Duodenal mucosa (tissue), 2 donors: ENCODE data around the gene TMEM270.

Source experiments
- H3K27ac ChIP-seq: one replicate; pipeline ENCODE4 v1.7.0; 2013; ENCODE audit warnings: low read depth, low read length
- H3K27me3 ChIP-seq, 2 donors: one replicate each; pipeline ENCODE4 v1.7.0; 2013; ENCODE audit warnings: low read length in 2 of 2, control low read depth in 1 of 2; ENCODE audit not compliant: insufficient read depth in 2 of 2, control insufficient read depth in 1 of 2
- H3K36me3 ChIP-seq, 2 donors: one replicate each; pipeline ENCODE4 v1.7.0; 2013; ENCODE audit warnings: low read length in 2 of 2, control low read depth in 1 of 2; ENCODE audit not compliant: insufficient read depth in 2 of 2, control insufficient read depth in 1 of 2
- H3K4me1 ChIP-seq, 2 donors: one replicate each; pipeline ENCODE4 v1.7.0; 2013; ENCODE audit warnings: low read length in 2 of 2, control low read depth in 1 of 2; ENCODE audit not compliant: insufficient read depth in 2 of 2, control insufficient read depth in 1 of 2
- H3K4me3 ChIP-seq, 2 donors: one replicate each; pipeline ENCODE4 v1.7.0; 2013; ENCODE audit warnings: low read length in 2 of 2, low read depth in 1 of 2
- H3K9ac ChIP-seq, 2 donors: one replicate each; pipeline ENCODE4 v1.7.0; 2013; ENCODE audit warnings: low read length in 2 of 2, low read depth in 1 of 2
- H3K9me3 ChIP-seq, 2 donors: one replicate each; pipeline ENCODE4 v1.7.0; 2013; ENCODE audit warnings: low read length in 2 of 2, control low read depth in 1 of 2; ENCODE audit not compliant: control insufficient read depth in 1 of 2

Gene TMEM270

DNA sequence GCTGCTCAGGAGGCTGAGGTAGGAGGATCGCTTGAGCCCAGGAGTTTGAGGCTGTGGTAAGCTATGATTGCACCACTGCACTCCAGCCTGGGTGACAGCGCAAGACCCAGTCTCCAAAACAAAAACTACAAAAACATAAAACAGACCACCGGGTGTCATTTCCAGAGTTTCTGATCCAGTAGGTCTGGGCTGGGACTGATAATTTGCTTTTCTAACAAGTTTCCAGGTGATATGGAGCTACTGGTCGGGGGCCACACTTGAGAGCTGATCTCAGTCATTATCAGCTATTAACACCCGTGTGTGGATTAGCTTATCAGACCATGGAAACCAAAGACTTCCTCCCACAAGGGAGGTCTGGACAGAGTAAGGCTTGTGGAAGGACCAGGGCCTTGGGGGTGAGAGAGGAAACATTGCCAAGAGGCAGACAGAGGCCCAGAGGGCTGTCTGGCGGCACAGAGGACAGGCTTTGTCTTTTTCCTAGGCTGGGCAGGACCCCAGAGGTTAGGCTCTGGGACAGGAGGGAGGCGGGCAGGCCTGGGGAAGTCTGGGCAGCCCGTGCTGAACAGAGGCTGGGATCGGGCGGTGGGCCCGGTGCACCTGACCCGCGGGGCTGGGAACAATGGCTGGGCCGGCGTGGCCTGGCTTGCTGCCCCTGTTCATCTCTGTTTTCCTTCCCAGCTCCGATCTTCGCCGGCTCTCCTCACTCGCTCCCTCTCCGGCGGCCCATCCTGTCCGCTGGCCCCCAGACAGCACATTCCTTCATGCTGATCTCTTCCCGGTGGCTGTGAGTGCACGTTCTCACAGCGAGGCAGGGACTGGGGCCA is 25.2 kb downstream of the TMEM270 start:
- H3K4me1 ChIP-seq, result no peaks in the 10 kb centered on the region
- no peak overlapping the region for H3K27ac ChIP-seq
- H3K4me3 ChIP-seq, result no peak overlapping the region
- no peaks in the 10 kb centered on the region for H3K36me3 ChIP-seq
- peaks cover 0 to 3% of the 10 kb centered on the region in 2 donors for H3K27me3 ChIP-seq
- no peaks in the 10 kb centered on the region for H3K9me3 ChIP-seq
- H3K9ac ChIP-seq, result no peak overlapping the region

DNA sequence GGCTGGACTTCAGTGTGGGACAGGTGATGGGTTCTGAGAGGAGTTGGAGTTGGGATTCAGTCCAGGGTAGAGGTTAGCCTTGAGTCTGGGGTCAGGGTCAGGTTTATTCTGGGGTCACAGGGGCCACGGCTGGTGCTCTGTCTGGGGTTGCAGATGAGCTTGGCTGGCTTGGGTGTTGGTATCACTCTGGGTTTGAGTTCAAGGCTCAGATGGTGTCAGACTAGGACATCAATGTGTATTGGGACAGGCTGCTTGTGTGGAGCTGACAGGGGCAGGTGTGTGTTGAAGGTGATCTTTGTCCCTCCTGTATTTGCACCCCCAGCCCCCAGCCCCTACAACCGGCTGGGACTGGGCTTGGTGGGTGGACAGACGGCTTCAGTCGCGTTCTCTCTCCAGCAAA is 26.8 kb downstream of the TMEM270 start:
- Histone ChIP-seq H3K4me1 (no peaks in the 10 kb centered on the region), H3K27ac (no peak overlapping the region)

DNA sequence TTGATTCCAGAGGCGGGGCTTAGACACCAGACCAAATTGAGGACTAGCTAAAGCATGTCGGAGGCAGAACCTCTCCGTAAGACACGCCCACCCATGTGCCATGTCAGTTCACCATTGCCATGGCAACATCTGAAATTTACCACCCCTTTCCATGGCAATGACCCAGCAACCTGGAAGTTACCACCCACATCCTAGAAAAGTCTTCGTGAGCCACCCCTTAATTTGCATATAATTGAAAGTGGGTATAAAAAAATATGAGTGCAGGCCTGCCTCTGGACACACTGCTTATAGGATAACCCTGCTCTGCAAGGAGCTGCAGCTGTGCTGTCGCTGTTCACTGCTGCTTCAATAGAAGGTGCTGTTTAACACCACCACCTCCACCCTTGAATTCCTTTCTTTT is 28.0 kb downstream of the TMEM270 start:
- Histone ChIP-seq H3K9ac (no peak overlapping the region), H3K27me3 (no peaks in the 10 kb centered on the region), H3K27ac (no peak overlapping the region), H3K9me3 (no peaks in the 10 kb centered on the region), H3K4me3 (no peak overlapping the region), H3K36me3 (no peaks in the 10 kb centered on the region), H3K4me1 (no peaks in the 10 kb centered on the region)

More for the DNA sequence above, 26.8 kb downstream of the TMEM270 start:
- Histone ChIP-seq H3K36me3 (no peaks in the 10 kb centered on the region), H3K27me3 (no peaks in the 10 kb centered on the region), H3K9ac (no peak overlapping the region), H3K4me3 (no peak overlapping the region), H3K9me3 (no peaks in the 10 kb centered on the region)

DNA sequence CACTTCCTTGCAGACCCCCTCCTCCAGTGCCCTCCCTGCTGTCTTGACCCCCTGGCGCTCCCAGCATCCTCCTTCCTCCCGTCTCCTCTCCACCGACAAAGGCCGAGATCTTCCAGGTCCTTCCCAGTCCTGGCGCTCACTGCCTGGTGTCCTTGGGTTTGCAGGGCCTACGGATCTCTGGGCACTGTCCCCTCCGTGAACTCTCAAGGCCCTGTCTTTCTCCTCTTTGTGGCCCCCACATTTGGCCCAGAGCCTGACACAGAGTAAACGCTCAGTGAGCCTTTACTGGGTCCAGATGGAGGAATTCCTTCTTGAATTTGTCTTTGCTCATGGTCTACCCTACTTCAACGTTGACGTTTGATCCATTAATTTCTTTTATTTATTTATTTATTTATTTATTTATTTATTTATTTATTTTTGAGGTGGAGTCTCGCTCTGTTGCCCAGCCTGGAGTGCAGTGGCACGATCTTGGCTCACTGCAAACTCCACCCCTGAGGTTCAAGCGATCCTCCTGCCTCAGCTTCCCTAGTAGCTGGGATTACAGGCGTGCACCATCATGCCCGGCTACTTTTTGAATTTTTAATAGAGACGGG is 29.7 kb downstream of the TMEM270 start:
- Histone ChIP-seq H3K4me3 (no peak overlapping the region), H3K27ac (no peak overlapping the region), H3K4me1 (no peaks in the 10 kb centered on the region), H3K9ac (no peak overlapping the region), H3K36me3 (no peaks in the 10 kb centered on the region), H3K9me3 (no peaks in the 10 kb centered on the region), H3K27me3 (no peaks in the 10 kb centered on the region)

DNA sequence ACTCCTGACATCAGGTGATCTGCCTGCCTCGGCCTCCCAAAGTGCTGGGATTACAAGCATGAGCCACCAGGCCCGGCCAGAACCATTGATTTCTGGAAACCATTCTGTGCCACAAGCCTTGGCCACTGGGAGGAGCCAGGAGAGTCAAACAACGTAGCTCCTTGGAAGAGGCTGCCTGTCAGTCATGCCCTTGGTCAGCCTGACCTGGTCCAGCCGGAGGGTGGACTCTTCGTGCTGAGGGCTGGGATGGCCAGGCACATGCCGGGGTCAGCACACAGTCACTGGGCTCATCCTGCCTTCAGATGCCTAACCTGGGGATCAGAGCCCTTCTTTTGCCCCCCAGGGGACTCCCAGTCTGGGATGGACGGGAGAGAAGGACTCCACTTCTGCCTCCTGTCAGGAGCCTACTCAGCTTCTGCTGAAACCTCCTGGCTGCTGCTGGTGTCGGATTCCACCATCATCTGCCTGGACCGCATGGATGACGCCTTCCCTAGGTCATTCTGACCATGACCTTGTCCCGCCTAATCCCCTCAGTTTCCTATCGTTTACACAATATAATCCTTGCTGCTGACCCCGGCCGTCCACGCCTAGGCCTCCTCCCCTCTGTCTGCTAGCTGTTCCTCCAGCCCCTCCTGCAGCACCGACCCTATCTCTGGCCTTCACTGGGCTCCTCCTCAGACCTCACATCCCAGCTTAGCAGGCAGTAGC is 30.4 kb downstream of the TMEM270 start:
- Histone ChIP-seq H3K27me3 (no peaks in the 10 kb centered on the region), H3K9me3 (no peaks in the 10 kb centered on the region), H3K4me3 (no peak overlapping the region), H3K36me3 (no peaks in the 10 kb centered on the region), H3K4me1 (no peaks in the 10 kb centered on the region), H3K27ac (no peak overlapping the region), H3K9ac (no peak overlapping the region)

DNA sequence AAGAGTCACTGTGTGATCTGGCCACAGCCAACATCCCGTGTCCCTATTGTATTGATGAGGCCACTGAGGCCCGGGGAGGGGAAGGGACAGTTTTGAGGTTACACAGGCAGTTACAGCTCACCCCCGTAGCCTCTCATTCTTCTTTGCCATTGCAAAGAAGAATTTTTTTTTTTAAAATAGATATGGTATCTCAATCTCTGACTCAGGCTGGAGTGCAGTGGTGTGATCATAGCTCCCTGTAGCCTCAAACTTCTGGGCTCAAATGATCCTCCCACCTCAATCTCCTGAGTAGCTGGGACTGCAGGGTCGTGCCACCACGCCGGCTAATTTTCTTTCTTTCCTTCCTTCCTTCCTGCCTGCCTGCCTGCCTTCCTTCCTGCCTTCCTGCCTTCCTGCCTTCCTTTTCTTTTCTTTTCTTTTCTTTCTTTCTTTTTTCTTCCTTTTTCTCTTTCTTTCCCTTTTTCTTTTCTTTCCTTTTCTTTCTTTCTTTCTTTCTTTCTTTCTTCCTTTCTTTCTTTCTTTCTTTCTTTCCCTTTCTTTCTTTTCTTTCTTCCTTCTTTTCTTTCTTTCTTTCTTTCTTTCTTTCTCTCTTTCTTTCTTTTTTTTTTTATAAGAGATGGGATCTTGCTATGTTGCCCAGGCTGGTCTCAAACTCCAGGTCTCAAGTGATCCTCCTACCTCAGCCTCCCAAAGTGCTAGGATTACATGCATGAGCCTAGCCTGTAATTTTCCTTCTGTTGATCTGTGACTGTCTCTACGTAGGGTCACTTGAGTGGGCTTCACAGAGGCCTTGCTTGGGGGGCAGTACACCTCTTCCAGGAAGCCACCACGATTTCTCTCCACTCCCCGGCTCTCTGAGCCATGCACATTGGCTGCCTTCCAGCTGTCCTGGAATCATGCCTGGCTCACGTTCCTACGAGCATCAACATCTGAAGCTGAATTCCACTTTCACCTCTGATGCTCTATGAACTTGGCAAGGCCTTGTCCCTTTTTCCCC is 31.3 kb downstream of the TMEM270 start:
- Histone ChIP-seq H3K9ac (no peak overlapping the region), H3K27ac (no peak overlapping the region), H3K4me1 (no peaks in the 10 kb centered on the region), H3K27me3 (no peaks in the 10 kb centered on the region), H3K36me3 (no peaks in the 10 kb centered on the region), H3K9me3 (peaks cover 0 to 2% of the 10 kb centered on the region in 2 donors), H3K4me3 (no peak overlapping the region)

DNA sequence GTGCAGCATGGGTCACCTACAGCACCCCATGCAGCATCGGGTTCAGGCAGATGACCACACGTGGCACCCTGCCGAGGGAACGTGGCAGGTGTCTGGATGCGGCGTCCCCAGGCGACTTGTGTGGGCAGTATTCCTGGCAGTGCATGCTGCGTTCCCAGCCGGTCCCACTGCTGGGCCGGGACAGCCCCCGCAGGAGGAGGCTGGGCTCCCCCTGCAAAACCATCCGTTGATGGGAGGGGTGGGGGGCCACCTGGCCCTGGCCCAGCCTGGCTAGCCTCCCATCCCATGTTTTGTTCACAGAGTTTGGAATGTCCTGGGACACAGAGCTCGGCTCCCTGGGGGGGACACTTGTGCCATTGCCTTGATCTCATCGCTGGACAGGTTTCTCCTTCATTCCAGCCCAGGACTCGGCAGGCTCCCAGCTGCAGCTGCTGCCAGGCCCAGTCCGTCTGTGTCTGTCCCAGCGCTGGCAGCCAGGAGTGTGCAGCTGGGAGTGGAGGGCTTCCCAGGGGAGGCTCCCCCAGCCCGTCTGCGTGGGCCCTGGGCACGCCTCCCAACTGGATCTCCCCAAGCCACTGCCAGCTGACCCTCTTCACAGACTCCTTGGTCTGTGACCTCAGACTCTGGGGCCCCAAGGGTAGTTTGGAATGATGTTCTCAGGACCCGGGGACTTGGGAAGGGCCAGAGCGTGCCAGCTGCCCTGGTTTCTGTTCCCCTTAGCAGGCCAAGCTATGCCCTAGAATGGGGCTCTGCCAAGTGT is 32.6 kb downstream of the TMEM270 start:
- Histone ChIP-seq H3K9me3 (peaks cover 0 to 2% of the 10 kb centered on the region in 2 donors), H3K36me3 (no peaks in the 10 kb centered on the region), H3K9ac (no peak overlapping the region), H3K27me3 (no peaks in the 10 kb centered on the region), H3K4me3 (no peak overlapping the region), H3K27ac (no peak overlapping the region), H3K4me1 (no peaks in the 10 kb centered on the region)

DNA sequence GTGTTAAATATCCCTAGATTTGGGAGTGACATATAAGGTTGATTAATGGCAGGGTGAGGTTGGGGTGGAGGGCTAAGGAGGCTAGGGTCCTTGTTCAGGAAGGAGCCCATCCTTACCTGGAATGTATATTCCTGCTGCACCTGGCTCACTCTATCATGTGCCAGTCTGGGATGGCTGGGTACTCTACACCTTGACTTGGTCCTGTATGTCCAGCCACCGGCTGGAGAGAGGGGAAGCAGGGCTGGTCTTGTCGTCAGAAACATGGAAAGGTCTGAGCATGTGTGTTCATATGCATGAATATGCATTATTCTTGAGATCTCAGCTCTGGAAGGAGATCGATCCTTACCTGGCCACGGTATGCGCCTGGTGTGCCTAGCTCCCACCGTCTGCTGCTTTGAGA is 33.2 kb downstream of the TMEM270 start:
- Histone ChIP-seq H3K36me3 (no peaks in the 10 kb centered on the region), H3K9me3 (peaks cover 0 to 2% of the 10 kb centered on the region in 2 donors), H3K4me3 (no peak overlapping the region), H3K9ac (no peak overlapping the region), H3K27me3 (no peaks in the 10 kb centered on the region), H3K4me1 (no peaks in the 10 kb centered on the region), H3K27ac (no peak overlapping the region)
